GM18526 (cell line): ENCODE results near the gene NHLRC4.

Experiments
- POLR2A ChIP-seq: IDR thresholded peaks from 3 replicates; pipeline ENCODE4 v1.6.1; 2011; ENCODE audit not compliant: insufficient read length; ENCODE audit errors: extremely low read depth

Gene NHLRC4

GRCh38 chr16:578870-579405 is 12.1 kb downstream of the NHLRC4 start:
- TF ChIP-seq POLR2A, result no peak

- TF ChIP-seq POLR2A, result no peak
These were observed 13.5 kb downstream of the NHLRC4 start for GRCh38 chr16:580141-580945.

GRCh38 chr16:580946-581498 is 14.2 kb downstream of the NHLRC4 start:
- TF ChIP-seq POLR2A, result no peak

GRCh38 chr16:582218-582613 is 15.4 kb downstream of the NHLRC4 start:
- no peak for TF ChIP-seq POLR2A

- no peak for TF ChIP-seq POLR2A
These were observed 16.0 kb downstream of the NHLRC4 start for GRCh38 chr16:582614-583331.

GRCh38 chr16:583470-583814 is 16.6 kb downstream of the NHLRC4 start:
- TF ChIP-seq POLR2A, result no peak

- TF ChIP-seq POLR2A, result no peak
These were observed 17.2 kb downstream of the NHLRC4 start for GRCh38 chr16:583815-584591.

- TF ChIP-seq POLR2A, result no peak
These were observed 18.5 kb downstream of the NHLRC4 start for GRCh38 chr16:585351-585750.

- no peak for TF ChIP-seq POLR2A
These were observed 19.3 kb downstream of the NHLRC4 start for GRCh38 chr16:586047-586644.

- TF ChIP-seq POLR2A, result peak; percentile 28
These were observed 20.1 kb downstream of the NHLRC4 start for GRCh38 chr16:586645-587590.

- no peak for TF ChIP-seq POLR2A
These were observed 21.8 kb downstream of the NHLRC4 start for GRCh38 chr16:588639-588888.

- TF ChIP-seq POLR2A, result peak; percentile 87
These were observed 22.3 kb downstream of the NHLRC4 start for GRCh38 chr16:588889-589657.

GRCh38 chr16:589658-590187 is 22.9 kb downstream of the NHLRC4 start, which contains the start of gene RAB40C:
Gene RAB40C (plus strand): TSS chr16:590066. CDS start chr16:590292, 226 bp downstream.
- TF ChIP-seq POLR2A, result peak; percentile 45
